AG04450 (cell line): ENCODE results near the gene CHRDL2. TPM values are rescaled to one million over a fixed set of nuclear protein-coding genes. Genes with fewer than 3 reads are reported as not detected.

Source experiments
- CTCF ChIA-PET: fragments of 300-600, 350-600 bp; formaldehyde crosslinking; extraction: SDS; loops from one replicate; lab custom pipeline; 2022; ENCODE audit warnings: antibody characterized with exemption, inconsistent platforms; lab: Charles Lee
- POLR2A ChIA-PET: fragments of 350-600 bp; formaldehyde crosslinking; extraction: SDS; loops from one replicate; lab custom pipeline; 2021; ENCODE audit warnings: antibody characterized with exemption, inconsistent platforms; lab: Yijun Ruan, JAX
- DNase-seq: peaks from one replicate; pipeline ENCODE4 v3.0.0-alpha.2; 2011; ENCODE audit warnings: low read depth, low spot score
- H3K27ac ChIP-seq: one replicate; pipeline ENCODE4 v1.5.1; 2012; ENCODE audit warnings: low read depth, low read length, control low read depth
- H3K27me3 ChIP-seq: one replicate; pipeline ENCODE4 v1.6.0; 2012; ENCODE audit warnings: low read length; ENCODE audit not compliant: control insufficient read depth, insufficient read depth
- H3K4me3 ChIP-seq: 2 replicates; pipeline ENCODE4 v1.5.1; 2011; ENCODE audit warnings: mild to moderate bottlenecking, low read depth, low read length, control low read depth
- H3K9me3 ChIP-seq: 2 replicates; pipeline ENCODE4 v1.5.1; 2012; ENCODE audit warnings: low read length; ENCODE audit not compliant: control insufficient read depth, insufficient read depth
- polyA plus RNA-seq: library from polyadenylated mRNA; depleted of rRNA; stranded (reverse); fragments of >200 nt; gene quantifications from 2 replicates; pipeline ENCODE4 v1.2.3, GENCODE V29; 2011
- TF ChIP-seq, protein P1 (sequence below): IDR thresholded peaks from 2 replicates; pipeline ENCODE4 v1.5.1; 2011; ENCODE audit warnings: low read depth, low read length, control low read depth, inconsistent platforms

Gene CHRDL2
- polyA plus RNA-seq, 1 experiment, result 0.88 TPM

DNA sequence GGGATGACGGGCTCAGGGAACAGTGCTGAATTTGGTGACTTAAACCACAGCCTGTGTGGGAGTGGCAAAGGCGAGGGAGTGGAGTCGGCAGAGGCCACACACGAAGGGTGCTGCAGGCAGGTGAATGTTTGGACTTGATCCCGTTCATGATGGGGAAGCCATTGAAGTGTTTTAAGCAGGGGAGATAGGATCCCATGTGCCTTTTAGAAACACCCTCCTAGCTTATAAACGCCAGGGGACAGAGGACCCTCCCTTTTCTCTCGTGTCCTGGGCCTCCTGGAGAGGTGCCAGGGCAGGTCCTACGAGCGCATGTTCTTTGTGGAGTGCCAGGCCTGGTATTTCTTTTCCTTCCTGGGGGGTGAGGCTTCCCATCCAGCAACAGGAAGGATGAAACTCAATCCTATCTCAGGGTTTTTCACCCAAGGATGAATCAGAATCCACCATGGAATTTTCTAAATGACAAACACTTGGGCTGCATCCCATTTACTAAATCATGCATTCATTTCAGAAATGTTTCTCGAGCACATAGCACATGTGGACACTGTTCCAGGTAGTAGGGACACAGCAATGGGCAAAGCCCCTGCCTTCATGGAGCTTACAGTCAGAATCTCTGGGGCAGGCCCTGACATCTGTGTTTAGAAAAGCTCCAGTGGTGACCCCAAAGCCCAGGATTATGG, 59.6 kb downstream of the CHRDL2 start:
- POLR2A ChIA-PET, result interaction anchor here (2.2 kb wide), 1 partner anchor 22 kb away, joined by 19 read pairs; no protein-coding TSS in a partner anchor
- Histone ChIP-seq H3K27ac (peak overlapping the region; percentile 99), H3K9me3 (peaks cover 3% of the 10 kb centered on the region; the same call in 1 of the 2 replicates), H3K4me3 (no peak overlapping the region), H3K27me3 (no peaks in the 10 kb centered on the region)
- DNase-seq, result no peak
- TF ChIP-seq, protein P1, sequence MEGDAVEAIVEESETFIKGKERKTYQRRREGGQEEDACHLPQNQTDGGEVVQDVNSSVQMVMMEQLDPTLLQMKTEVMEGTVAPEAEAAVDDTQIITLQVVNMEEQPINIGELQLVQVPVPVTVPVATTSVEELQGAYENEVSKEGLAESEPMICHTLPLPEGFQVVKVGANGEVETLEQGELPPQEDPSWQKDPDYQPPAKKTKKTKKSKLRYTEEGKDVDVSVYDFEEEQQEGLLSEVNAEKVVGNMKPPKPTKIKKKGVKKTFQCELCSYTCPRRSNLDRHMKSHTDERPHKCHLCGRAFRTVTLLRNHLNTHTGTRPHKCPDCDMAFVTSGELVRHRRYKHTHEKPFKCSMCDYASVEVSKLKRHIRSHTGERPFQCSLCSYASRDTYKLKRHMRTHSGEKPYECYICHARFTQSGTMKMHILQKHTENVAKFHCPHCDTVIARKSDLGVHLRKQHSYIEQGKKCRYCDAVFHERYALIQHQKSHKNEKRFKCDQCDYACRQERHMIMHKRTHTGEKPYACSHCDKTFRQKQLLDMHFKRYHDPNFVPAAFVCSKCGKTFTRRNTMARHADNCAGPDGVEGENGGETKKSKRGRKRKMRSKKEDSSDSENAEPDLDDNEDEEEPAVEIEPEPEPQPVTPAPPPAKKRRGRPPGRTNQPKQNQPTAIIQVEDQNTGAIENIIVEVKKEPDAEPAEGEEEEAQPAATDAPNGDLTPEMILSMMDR, result no peak
- CTCF ChIA-PET, result interaction anchor here (0.5 to 1.2 kb wide), 3 partner anchors 21 to 55 kb away, joined by 3 to 4 read pairs (median 3); no protein-coding TSS in a partner anchor

DNA sequence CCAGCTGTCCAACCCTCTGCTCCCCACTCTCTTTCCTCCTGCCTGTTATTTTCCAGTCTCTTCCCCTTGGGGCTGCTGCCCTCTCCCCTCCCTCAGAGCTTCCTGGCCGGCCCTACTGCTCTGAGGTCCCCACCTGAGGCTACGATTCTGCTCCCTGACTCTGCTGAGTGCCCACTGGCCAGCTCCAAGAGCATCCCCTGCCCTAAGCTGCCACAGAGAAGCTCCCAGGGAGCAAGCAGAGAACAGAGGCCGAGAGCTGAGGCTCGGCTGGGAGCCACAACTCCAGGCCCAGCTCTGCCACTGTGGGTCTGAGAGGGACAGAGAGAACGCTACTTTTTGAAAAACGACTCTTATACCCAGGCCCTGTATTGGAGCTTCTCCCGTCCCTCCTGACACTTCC, 61.1 kb downstream of the CHRDL2 start:
- POLR2A ChIA-PET, result no interaction called here
- Histone ChIP-seq H3K27ac (no peak overlapping the region), H3K4me3 (no peak overlapping the region), H3K27me3 (no peaks in the 10 kb centered on the region), H3K9me3 (peaks cover 3% of the 10 kb centered on the region; the same call in 1 of the 2 replicates)
- CTCF ChIA-PET, result interaction anchor here (0.6 kb wide), 1 partner anchor 69 kb away, joined by 3 read pairs; no protein-coding TSS in a partner anchor
- TF ChIP-seq, protein P1, result no peak
- no peak for DNase-seq

DNA sequence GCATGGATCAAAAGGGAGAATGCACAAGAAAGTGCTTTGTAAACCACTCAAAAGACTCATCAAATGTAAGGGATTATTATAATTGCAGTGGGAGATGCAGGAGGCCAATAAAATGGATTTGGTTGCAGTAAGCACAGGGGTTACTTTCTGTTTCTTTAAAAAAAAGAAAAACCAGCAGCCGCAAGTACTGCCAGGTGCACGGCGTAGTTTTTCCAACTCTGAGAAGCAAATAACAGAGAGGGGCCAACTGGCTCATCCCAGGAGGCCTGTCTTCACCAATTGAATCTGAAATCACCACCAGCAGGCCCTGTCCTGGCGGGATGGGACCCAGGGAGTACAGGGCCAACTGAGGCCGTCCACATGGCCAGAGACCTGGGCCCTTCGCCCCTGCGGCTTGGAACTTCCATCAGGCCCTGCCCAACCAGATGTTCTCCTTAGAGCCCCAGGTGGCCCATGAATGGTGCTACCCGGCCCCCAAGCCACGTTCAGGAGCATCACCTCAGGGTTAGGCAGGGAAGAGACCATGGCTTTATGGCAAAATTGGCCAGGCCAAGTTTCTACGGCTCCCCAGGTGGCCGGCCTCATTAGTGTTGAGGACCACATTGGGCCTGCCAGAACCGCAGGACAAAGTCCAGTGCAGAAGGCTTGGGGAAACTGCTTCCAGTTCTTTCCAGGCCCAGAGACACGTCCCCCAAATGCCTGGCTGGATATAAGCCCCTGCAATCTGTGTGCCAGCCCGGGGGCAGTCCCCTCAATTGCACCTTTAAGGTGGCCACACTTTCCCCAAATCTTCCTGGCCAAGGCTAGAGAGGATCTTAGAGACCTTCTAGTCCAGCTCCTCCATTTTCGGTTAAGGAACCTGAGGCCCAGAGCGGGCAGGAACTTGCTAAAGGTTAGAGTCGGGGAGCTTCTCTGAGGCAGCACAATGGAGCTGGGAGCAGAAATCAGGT, 61.7 kb downstream of the CHRDL2 start:
- TF ChIP-seq, protein P1, result no peak
- H3K4me3 ChIP-seq, result no peak overlapping the region
- no peaks in the 10 kb centered on the region for H3K27me3 ChIP-seq
- H3K9me3 ChIP-seq, result peaks cover 1% of the 10 kb centered on the region; the same call in 1 of the 2 replicates
- no peak overlapping the region for H3K27ac ChIP-seq
- DNase-seq, result no peak
- CTCF ChIA-PET, result no interaction called here
- POLR2A ChIA-PET, result no interaction called here

DNA sequence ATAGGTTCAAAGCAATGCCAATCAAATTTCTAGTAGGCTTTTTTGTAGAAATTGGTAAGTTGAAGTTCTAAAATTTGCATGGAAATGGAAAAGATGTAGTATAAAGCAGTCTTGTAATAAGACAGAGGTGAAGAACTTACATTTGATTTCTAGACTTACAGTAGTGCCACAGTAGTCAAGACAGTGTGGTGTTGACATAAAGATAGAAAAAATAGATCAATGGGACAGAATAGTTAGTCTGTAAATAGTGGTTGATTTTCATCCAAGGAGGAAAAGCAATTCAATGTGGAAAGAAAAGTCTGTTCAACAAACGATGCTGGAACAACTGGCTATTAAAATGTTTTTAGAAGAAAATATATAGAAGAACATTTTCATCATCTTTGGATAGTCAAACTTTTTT, 67.9 kb downstream of the CHRDL2 start:
- Histone ChIP-seq H3K27me3 (no peaks in the 10 kb centered on the region), H3K27ac (no peak overlapping the region), H3K9me3 (no peaks in the 10 kb centered on the region; the same call in 1 of the 2 replicates), H3K4me3 (no peak overlapping the region)
- TF ChIP-seq, protein P1, result no peak
- no peak for DNase-seq
- POLR2A ChIA-PET, result no interaction called here
- CTCF ChIA-PET, result interaction anchor here (0.6 to 1.0 kb wide), 2 partner anchors 39 to 61 kb away, joined by 3 to 5 read pairs; no protein-coding TSS in a partner anchor
